ENCODE results near the gene SHANK1. TPM values are rescaled to one million over a fixed set of nuclear protein-coding genes. Genes with fewer than 3 reads are reported as not detected.

The SHANK1 gene
- total RNA-seq, 4 donors from 2014 or later = 0.21 to 3.3 (median 0.30) TPM; not detected in 1

DNA sequence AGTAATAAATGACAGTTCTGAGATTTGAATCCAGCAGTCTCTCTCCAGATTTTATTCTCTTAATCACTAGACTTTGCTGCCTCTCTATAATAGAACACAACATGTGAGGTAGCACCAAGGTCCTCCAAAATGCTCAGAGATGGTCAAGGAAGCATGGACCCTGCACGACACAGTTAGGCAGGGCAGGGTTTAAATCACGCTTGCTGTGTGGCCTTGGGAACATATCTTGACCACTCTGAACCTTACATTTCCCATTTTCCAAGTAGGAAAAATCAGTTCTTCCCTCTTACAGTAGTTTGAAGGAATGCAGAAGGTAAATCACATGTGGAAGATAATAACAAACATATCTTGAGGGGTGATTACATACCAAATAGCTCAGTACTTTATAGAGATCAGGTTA is 86.2 kb downstream of the SHANK1 start:
- WGBS, 2 donors = 79 to 82% methylated on average over 2 of the region's 2 CpGs
- TF ChIP-seq POLR2A (IDR thresholded peaks at IDR 0.05) (no peak), EP300 (IDR thresholded peaks at IDR 0.05) (no peak)
- TF ChIP-seq, protein P1, sequence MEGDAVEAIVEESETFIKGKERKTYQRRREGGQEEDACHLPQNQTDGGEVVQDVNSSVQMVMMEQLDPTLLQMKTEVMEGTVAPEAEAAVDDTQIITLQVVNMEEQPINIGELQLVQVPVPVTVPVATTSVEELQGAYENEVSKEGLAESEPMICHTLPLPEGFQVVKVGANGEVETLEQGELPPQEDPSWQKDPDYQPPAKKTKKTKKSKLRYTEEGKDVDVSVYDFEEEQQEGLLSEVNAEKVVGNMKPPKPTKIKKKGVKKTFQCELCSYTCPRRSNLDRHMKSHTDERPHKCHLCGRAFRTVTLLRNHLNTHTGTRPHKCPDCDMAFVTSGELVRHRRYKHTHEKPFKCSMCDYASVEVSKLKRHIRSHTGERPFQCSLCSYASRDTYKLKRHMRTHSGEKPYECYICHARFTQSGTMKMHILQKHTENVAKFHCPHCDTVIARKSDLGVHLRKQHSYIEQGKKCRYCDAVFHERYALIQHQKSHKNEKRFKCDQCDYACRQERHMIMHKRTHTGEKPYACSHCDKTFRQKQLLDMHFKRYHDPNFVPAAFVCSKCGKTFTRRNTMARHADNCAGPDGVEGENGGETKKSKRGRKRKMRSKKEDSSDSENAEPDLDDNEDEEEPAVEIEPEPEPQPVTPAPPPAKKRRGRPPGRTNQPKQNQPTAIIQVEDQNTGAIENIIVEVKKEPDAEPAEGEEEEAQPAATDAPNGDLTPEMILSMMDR (IDR thresholded peaks at IDR 0.05) = no peak

DNA sequence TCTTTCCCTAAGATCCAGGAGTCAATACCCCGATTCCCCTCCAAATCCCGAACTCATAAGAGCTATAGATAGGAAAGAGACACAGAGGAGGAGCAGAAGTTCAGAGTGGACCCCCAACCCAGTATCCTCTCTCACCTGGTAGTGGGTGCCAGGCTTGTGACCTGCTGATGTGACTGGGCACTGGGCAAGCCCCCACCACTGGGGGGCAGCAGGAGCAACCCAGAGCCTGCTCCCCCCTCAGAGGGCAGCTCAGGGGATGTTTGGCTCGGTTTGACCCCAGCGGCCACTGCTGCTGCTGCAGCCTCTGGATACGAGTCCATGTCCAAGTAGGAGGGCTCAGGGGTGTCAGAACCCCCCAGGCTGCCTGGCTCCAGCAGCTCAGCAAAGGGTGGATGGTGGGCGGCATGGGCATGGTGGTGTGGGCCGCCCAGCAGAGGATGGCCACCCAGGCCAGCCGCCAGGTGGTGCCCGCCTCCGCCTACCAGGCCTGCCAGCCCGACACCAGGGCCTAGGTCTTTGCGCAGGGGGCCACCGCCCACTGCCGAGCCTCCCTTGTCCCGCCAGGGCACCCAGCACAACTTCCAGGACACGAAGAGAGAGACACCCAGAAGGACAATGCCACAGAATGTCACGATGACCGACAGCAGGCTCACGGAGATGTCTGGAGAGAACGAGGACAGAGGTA is 87.3 kb downstream of the SHANK1 start:
- Histone ChIP-seq H3K27me3 (peaks cover 0 to 6% of the 10 kb centered on the region in 2 donors), H3K36me3 (no peaks in the 10 kb centered on the region), H3K4me3 (no peak overlapping the region), H3K27ac (no peak overlapping the region), H3K4me1 (no peaks in the 10 kb centered on the region), H3K9me3 (peaks cover 0 to 47% (median 14%) of the 10 kb centered on the region in 4 donors)
- no peak for DNase-seq (ENCODE audit: low spot score in 2 of 2)
- WGBS, 2 donors = 56 to 71% methylated on average over 7 to 14 of the region's 20 CpGs
- TF ChIP-seq, protein P1 (IDR thresholded peaks at IDR 0.05) = no peak
- TF ChIP-seq EP300 (IDR thresholded peaks at IDR 0.05) (no peak), POLR2A (IDR thresholded peaks at IDR 0.05) (no peak)

More for the DNA sequence above, 86.2 kb downstream of the SHANK1 start:
- no peak overlapping the region for H3K4me3 ChIP-seq
- H3K36me3 ChIP-seq = no peaks in the 10 kb centered on the region
- peaks cover 0 to 15% of the 10 kb centered on the region in 2 donors for H3K27me3 ChIP-seq
- DNase-seq (ENCODE audit: low spot score in 2 of 2) = no peak
- H3K27ac ChIP-seq = no peak overlapping the region
- H3K9me3 ChIP-seq = peaks cover 0 to 47% (median 14%) of the 10 kb centered on the region in 4 donors
- no peaks in the 10 kb centered on the region for H3K4me1 ChIP-seq

DNA sequence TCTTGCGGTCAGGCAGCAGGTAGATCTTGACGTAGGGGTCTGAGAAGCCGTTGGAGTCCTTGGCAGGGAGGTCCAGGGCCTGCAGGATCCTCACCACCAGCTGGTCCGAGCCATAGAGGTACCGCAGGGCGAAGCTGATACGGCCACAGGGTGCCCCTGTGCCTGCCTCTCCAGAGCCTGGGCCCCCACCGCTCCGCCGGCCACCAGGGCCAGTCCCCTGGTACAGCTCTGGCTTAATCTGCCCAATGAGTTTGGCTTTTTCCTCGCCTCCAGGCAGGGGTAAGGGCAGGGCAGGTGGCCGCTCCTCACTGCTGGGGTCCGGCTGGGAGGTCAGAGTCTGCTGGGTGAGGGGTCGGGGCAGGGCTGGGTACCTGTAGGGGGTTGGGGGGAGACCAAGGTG is 89.8 kb downstream of the SHANK1 start:
- H3K9me3 ChIP-seq = peaks cover 0 to 36% (median 13%) of the 10 kb centered on the region in 4 donors
- H3K4me1 ChIP-seq = no peaks in the 10 kb centered on the region
- H3K4me3 ChIP-seq = no peak overlapping the region
- no peak for DNase-seq (ENCODE audit: low spot score in 2 of 2)
- no peak overlapping the region for H3K27ac ChIP-seq
- TF ChIP-seq, protein P1 (IDR thresholded peaks at IDR 0.05) = no peak
- no peak for TF ChIP-seq POLR2A (IDR thresholded peaks at IDR 0.05)
- H3K27me3 ChIP-seq = no peaks in the 10 kb centered on the region
- no peaks in the 10 kb centered on the region for H3K36me3 ChIP-seq
- WGBS, 2 donors = 73 to 80% methylated on average over 2 to 11 of the region's 14 CpGs

DNA sequence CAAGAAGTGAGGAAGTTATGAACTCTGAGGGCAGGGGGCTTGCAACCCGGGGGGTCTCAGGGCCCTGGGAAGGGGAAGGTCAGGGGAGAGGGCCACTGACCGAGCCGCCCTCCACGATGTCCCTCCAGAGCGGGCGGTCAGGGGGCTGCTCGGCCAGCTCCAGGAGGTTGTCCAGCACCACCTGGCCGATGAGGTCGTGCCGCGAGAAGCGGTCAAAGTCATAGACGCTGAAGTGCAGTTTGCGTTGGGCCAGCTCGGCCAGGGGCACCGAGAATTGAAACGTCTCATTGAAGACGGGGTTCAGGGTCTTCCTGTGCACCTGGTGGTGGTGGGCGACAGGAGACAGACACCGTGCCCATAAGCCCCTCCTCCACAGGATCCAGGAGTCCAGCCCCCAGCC is 90.4 kb downstream of the SHANK1 start:
- DNase-seq (ENCODE audit: low spot score in 2 of 2) = no peak
- Histone ChIP-seq H3K9me3 (peaks cover 0 to 30% (median 10%) of the 10 kb centered on the region in 4 donors), H3K4me1 (no peaks in the 10 kb centered on the region), H3K27ac (no peak overlapping the region), H3K4me3 (no peak overlapping the region), H3K36me3 (no peaks in the 10 kb centered on the region), H3K27me3 (no peaks in the 10 kb centered on the region)
- WGBS, 2 donors = 65 to 74% methylated on average over 19 to 20 of the region's 20 CpGs
- TF ChIP-seq, protein P1 (IDR thresholded peaks at IDR 0.05) = no peak
- TF ChIP-seq EP300 (IDR thresholded peaks at IDR 0.05) (no peak), POLR2A (IDR thresholded peaks at IDR 0.05) (no peak)

DNA sequence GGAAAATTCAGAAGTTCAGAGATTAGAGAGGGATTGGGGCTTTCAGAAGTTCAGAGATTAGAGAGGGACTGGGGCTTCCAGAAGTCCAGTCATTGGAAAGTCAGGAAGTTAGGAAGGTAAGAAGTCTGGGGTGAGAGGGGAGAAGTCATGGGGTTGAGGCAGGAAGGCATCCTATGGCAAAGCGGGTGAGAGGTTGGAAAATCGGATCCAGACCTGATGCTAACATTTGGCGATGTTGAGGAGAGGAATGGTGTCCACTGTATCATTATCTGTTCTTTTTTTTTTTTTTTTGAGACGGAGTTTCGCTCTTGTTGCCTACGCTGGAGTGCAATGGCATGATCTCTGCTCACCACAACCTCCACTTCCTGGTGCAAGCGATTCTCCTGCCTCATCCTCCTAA is 91.1 kb downstream of the SHANK1 start:
- Histone ChIP-seq H3K36me3 (no peaks in the 10 kb centered on the region), H3K27me3 (no peaks in the 10 kb centered on the region), H3K27ac (no peak overlapping the region), H3K4me1 (no peaks in the 10 kb centered on the region), H3K4me3 (no peak overlapping the region), H3K9me3 (peaks cover 0 to 23% (median 4%) of the 10 kb centered on the region in 4 donors)
- 87 to 89% methylated on average over 7 of the region's 7 CpGs for WGBS, 2 donors
- TF ChIP-seq EP300 (IDR thresholded peaks at IDR 0.05) (no peak), POLR2A (IDR thresholded peaks at IDR 0.05) (no peak)
- TF ChIP-seq, protein P1 (IDR thresholded peaks at IDR 0.05) = no peak
- DNase-seq (ENCODE audit: low spot score in 2 of 2) = no peak
